ENCODE data around the gene PACRG.

The PACRG gene

GRCh38 chr6:163132050-163132750, 404.4 kb downstream of the PACRG start:
- no peak for DNase-seq (ENCODE audit: low read depth in 1 of 2, low spot score in 1 of 2)

- no peak for DNase-seq (ENCODE audit: low read depth in 1 of 2, low spot score in 1 of 2)
Measured at GRCh38 chr6:163133017-163133416, 405.2 kb downstream of the PACRG start.

- no peak for DNase-seq (ENCODE audit: low read depth in 1 of 2, low spot score in 1 of 2)
Measured at GRCh38 chr6:163133691-163134090, 405.9 kb downstream of the PACRG start.

- no peak for DNase-seq (ENCODE audit: low read depth in 1 of 2, low spot score in 1 of 2)
Measured at GRCh38 chr6:163136681-163137397, 409.1 kb downstream of the PACRG start.

- no peak for DNase-seq (ENCODE audit: low read depth in 1 of 2, low spot score in 1 of 2)
Measured at GRCh38 chr6:163137398-163137881, 409.7 kb downstream of the PACRG start.

GRCh38 chr6:163146036-163146435, 418.3 kb downstream of the PACRG start:
- DNase-seq (ENCODE audit: low read depth in 1 of 2, low spot score in 1 of 2) = no peak

- DNase-seq (ENCODE audit: low read depth in 1 of 2, low spot score in 1 of 2) = no peak
Measured at GRCh38 chr6:163147994-163148393, 420.2 kb downstream of the PACRG start.

GRCh38 chr6:163148451-163149278, 420.9 kb downstream of the PACRG start:
- no peak for DNase-seq (ENCODE audit: low read depth in 1 of 2, low spot score in 1 of 2)

- no peak for DNase-seq (ENCODE audit: low read depth in 1 of 2, low spot score in 1 of 2)
Measured at GRCh38 chr6:163149279-163149848, 421.6 kb downstream of the PACRG start.

- DNase-seq (ENCODE audit: low read depth in 1 of 2, low spot score in 1 of 2) = no peak
Measured at GRCh38 chr6:163151212-163151611, 423.4 kb downstream of the PACRG start.

GRCh38 chr6:163152701-163153100, 424.9 kb downstream of the PACRG start:
- no peak for DNase-seq (ENCODE audit: low read depth in 1 of 2, low spot score in 1 of 2)

GRCh38 chr6:163159110-163159509, 431.3 kb downstream of the PACRG start:
- no peak for DNase-seq (ENCODE audit: low read depth in 1 of 2, low spot score in 1 of 2)

- DNase-seq (ENCODE audit: low read depth in 1 of 2, low spot score in 1 of 2) = no peak
Measured at GRCh38 chr6:163159689-163160088, 431.9 kb downstream of the PACRG start.

- DNase-seq (ENCODE audit: low read depth in 1 of 2, low spot score in 1 of 2) = no peak
Measured at GRCh38 chr6:163162007-163162873, 434.5 kb downstream of the PACRG start.

GRCh38 chr6:163162874-163163213, 435.1 kb downstream of the PACRG start:
- no peak for DNase-seq (ENCODE audit: low read depth in 1 of 2, low spot score in 1 of 2)

GRCh38 chr6:163164175-163164900, 436.6 kb downstream of the PACRG start:
- no peak for DNase-seq (ENCODE audit: low read depth in 1 of 2, low spot score in 1 of 2)

- no peak for DNase-seq (ENCODE audit: low read depth in 1 of 2, low spot score in 1 of 2)
Measured at GRCh38 chr6:163165155-163165910, 437.6 kb downstream of the PACRG start.

- DNase-seq (ENCODE audit: low read depth in 1 of 2, low spot score in 1 of 2) = no peak
Measured at GRCh38 chr6:163165922-163166321, 438.1 kb downstream of the PACRG start.

GRCh38 chr6:163166507-163166906, 438.7 kb downstream of the PACRG start:
- DNase-seq (ENCODE audit: low read depth in 1 of 2, low spot score in 1 of 2) = no peak

Measured in stimulated activated CD4-positive, alpha-beta T cell treated with anti-CD3 and anti-CD28 coated beads, Interleukin-15, amount 100 ng/mL, for 1 hour (primary cell).